GM12872 (cell line): ENCODE results near the gene KMT5B.
A peak's percentile ranks its signal among the peaks of the same experiment; 100 is the strongest.

Experiments used
- TF ChIP-seq, protein P1 (sequence below): IDR thresholded peaks from 3 replicates; pipeline ENCODE4 v1.5.1; 2011; ENCODE audit warnings: low read depth, mild to moderate bottlenecking, low read length, moderate library complexity; ENCODE audit not compliant: insufficient read depth

Gene KMT5B

DNA sequence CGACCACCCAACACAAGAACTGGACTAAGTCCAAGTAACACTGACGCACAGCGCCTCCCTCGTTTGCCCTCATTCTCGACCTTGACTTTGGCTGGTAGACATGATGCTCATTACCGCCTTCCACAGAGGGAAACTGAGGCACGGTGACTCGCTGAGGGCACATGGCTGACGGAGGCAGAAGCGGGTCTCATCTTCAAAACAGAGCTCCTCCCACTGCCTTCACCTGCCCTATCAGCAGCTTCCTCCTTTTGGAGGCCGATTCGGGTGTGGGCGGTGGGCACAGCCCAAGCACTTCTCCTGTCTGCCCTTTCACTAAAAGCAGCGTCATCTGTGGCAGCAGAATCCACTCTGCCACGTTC lies 2.0 kb upstream of the KMT5B start:
- TF ChIP-seq, protein P1, sequence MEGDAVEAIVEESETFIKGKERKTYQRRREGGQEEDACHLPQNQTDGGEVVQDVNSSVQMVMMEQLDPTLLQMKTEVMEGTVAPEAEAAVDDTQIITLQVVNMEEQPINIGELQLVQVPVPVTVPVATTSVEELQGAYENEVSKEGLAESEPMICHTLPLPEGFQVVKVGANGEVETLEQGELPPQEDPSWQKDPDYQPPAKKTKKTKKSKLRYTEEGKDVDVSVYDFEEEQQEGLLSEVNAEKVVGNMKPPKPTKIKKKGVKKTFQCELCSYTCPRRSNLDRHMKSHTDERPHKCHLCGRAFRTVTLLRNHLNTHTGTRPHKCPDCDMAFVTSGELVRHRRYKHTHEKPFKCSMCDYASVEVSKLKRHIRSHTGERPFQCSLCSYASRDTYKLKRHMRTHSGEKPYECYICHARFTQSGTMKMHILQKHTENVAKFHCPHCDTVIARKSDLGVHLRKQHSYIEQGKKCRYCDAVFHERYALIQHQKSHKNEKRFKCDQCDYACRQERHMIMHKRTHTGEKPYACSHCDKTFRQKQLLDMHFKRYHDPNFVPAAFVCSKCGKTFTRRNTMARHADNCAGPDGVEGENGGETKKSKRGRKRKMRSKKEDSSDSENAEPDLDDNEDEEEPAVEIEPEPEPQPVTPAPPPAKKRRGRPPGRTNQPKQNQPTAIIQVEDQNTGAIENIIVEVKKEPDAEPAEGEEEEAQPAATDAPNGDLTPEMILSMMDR: no peak

- TF ChIP-seq, protein P1: no peak
Observed at GRCh38 chr11:68214173-68215086, 1.3 kb upstream of the KMT5B start.

DNA sequence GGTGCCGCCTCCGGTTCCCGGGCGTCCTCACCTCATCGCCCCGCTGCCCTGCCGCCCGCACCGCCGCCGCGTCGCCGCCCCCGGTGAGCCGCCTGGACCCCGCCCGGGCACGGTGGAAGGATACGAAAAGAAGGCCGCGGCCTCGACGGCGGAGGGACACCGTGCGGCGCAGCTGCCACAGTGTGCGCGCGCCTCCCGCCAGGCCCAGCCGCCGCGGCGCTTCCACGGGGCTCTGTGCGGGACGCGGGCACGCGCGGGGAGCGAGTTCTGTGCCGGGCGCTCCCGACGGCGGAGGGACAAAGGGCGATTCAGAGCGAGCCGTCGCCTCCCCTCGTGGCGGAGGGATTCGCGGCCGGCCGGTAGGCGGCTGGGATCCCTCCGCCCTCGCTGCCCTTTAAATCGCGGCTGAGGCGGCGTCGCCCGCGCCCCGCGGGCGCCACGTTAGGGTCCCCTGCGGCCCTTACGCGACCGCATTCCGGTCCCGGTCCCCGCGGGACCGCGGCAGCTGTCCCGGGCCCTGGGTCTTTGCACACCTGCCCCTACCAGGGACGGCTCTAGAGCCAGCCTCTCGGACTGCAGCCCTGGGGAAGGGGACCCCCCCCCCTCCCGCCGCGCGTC lies 568 bp upstream of the KMT5B start:
- TF ChIP-seq, protein P1: no peak

DNA sequence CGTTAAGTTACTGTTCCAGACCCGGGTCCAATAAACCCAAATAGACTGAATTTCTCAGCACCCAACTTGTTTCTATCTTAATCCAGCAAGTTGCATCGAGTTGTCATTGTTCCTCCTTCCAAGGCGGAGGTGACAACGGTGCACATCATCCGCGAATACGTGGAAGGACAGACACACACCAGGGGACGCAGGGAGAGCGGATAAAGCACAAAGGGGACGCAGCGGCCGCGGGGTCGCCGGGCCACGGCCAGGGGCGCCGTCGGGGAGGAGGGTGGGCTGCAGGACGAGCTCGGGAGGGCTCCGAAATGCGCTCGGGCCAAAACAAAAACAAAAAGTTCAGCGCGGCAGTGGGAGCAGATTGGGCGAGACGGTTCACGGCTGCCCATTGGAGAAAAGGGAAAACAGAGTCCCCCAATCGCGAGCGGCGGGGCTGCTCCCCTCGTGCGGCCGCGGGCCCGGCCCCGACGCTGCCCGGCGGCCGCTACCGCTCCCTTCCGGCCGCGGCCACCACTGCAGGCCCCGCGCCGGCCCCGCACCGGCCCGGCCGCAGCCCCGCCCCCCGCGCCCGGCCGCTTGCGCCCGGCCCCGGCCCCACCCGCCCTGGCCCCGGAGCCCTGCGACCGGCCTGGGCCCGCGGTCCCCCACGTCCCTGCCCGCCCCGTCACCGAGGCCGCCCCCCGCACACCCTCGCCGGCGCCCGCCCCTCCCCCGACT lies 518 bp downstream of the KMT5B start:
- TF ChIP-seq, protein P1: peak; percentile 19; the same call in 1 of the 3 replicates

GRCh38 chr11:68211546-68211945 lies 1.6 kb downstream of the KMT5B start:
- TF ChIP-seq, protein P1: no peak

DNA sequence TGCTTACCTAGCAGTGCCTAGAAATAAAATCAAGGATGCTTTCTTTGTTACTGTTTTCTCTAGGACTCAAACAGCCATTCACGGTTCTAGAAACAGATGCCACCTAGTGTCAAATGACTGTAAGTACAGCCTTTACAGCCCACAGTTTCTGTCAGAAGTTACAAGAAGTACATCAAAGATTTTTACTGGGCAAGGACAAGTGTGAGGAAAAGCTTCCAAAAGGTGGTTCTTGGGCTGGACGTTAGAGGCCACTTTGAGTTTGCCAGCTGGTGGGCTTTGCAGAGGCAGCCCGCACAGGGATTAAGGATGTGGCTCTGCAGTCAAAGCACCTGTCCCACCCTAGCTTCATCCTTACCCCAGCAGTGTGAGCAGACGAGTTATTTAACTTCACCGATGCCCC lies 6.9 kb downstream of the KMT5B start:
- TF ChIP-seq, protein P1: peak; percentile 86

GRCh38 chr11:68204402-68204801 lies 8.7 kb downstream of the KMT5B start:
- TF ChIP-seq, protein P1: no peak
